NCI-H2227 (cell line): ENCODE results near the gene GRK3.
"Not testable (repeated sequence)": the region's sequence is repeated elsewhere in the genome, so short reads cannot be mapped to it uniquely, and the experiment has no call there.

Source experiments
- DNase-seq: peaks from one replicate; lab custom pipeline; 2025; ENCODE audit not compliant: unreplicated experiment; lab: John Stamatoyannopoulos, UW

Gene GRK3

DNA sequence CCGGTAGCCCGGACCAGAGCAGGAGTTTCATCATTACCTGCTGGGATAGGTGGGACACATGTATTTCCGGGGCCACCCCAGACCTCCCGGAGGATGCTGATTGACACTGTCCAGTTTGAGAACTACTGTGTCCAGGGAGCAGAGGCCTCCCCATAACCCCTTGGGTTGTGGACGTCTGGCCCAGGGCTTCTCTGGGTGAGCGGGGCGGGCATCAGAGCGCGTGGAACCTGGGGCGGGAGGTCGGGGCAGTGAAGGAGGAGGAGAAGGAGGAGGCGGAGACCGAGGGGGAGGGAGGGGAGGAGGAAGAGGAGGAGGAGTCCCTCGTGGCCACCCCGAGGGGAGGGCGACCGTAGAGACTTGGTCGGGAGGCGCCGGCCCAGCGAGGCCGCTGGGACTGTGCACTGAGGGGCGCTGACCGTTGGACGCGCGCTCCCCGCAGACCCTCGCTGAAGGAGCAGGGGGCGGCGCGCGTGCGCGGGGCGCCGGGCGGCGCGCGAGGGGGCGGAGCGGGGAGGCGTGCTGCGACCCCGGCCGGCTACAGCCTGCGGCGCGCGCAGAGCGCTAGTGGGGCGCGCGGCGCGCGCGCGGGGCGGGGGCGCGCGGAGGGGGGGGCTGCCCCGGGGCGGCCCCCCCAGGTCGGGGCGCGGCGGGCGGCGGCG, at the start of gene GRK3:
Gene GRK3, plus strand, starts transcription at position 356 of the 659 bp plus-strand sequence. CDS start 366 bp downstream, outside the sequence.
- peak; percentile 30 for DNase-seq

DNA sequence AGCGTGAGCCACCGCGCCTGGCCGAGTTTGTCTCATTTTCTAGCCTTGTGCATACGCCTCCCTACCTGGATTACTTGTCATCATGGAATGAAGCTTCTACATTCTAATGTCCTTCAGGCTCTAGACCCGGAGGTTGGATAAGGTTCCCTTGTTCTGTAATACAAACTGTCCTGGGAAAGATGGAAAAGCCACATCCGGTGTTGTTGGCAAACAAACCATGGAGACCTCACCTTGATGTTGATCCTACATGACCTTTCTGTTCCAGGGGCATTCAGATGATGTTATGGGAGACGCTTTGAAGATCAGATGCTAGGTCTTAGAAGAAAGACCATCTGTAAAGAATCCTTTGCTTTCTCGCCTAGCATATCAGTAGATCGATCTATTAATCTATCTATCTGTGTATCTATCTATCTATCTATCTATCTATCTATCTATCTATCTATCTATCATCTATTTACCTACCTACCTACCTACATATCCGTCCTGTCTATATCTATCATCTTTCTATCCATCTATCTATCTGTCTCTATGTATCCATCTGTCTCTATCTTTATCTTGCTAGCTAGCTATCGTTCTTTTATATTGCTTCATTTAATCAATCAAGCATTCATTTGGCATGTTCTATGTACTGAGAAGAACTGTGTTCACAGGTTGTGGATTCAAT, 46.3 kb upstream of the GRK3 start:
- DNase-seq = no peak

DNA sequence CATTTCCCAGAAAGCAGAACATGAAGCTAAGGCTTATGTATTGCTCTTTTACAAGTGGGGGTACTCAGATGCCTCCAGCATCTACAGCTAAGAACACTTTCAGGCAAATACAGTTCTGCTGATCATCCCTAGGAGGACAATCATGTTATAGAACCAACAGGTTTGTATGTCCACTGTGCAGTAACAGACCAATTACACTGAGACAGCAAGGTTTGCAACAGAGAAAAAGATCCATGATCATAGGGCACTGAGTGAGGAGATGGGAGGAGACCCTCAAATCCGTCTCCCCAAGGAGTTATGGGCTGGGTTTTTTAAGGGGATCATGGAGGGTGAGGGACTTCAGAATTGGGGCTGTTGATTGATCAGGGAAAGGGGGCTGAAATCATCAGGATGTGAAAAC, 39.1 kb upstream of the GRK3 start:
- DNase-seq = no peak

DNA sequence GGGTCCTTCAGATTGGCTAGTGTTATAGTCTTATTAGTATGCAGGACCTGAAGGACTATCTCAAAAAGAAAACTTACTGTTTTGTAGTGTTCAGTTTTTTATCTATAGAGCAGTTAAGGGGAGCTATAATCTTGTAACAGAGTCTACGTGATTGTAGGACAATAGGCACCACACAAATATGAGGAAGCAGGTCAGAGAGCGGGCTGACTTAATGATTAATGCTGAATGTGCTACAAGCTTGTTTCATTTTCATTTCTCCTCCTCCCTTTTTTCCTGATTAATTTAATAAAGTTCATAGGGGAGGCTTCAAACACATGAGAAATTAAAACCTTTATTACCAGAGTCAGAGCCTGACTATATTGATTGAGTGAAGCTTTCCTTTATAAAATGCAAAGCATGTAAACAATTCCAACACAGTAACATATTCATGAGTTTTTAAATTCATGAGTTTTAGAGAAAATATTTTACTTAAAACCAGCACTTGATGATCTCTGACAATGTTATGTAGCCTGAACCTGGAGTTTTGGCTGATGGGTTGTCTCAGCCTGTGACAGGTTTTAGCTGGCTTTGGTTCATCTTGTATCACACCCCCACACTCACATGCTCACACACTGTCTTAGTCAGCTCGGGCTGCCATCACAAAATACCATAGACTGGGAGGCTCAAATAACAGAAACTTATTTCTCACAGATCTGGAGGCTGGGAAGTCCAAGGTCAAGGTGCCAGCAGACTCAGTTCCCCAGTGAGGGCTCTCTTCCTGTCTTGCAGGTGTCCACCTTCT, 38.5 kb upstream of the GRK3 start:
- not testable (repeated sequence) for DNase-seq

DNA sequence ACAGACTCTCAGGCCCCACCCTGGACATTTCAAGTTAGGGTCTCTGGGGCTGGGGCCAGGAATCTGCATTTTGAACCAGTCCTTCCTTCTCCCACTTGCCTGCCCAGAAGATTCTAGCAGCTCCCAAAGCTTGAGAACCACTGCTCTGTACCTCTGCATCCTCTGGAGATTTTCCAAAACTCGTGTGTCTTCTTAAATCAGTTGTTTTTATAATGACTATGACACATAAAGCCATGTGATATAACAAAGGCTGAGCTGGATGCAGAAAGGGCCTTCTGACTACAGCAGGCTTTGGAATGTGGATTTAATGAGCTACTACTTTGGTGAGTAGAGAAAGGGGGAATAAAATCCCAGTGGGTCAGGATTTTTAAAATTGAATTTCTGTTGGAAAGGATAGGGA, 37.5 kb upstream of the GRK3 start:
- not testable (repeated sequence) for DNase-seq

DNA sequence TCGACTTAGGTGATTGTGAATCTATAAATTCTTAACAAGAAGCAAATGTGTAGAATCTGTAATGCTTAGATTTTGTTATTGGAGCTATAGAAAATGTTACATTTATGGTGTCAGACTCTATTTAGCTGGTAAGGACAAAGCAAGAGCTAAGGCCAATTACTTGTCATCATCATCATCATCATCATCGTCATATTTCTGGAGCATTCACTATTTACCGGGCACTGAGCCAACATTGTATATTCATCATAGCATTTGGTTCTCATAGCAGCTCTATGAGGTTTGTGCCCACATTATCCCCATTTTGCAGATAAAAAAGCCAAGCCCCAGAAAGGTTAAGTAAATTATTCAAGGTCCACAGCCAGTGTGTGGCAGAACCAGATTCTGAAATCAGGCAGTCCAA, 36.4 kb upstream of the GRK3 start:
- not testable (repeated sequence) for DNase-seq

DNA sequence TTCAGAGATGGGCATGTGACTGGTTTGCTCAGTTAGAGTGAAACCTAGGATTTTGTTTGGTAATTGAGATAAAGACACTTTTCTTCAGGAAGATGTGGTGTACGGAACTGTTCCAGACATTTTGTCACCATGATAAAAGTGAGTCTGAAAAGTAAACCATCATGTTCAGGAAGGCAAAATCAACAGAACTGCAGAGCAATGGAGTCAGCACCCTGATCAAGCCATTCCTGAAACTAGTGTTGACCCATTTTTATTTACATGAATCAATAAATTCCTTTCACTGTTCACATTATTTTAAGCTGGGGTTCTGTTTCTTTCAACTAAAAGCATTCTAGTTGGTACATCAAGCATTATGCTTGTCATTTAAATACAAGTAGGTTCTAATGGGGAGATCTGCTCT, 35.4 kb upstream of the GRK3 start:
- not testable (repeated sequence) for DNase-seq

DNA sequence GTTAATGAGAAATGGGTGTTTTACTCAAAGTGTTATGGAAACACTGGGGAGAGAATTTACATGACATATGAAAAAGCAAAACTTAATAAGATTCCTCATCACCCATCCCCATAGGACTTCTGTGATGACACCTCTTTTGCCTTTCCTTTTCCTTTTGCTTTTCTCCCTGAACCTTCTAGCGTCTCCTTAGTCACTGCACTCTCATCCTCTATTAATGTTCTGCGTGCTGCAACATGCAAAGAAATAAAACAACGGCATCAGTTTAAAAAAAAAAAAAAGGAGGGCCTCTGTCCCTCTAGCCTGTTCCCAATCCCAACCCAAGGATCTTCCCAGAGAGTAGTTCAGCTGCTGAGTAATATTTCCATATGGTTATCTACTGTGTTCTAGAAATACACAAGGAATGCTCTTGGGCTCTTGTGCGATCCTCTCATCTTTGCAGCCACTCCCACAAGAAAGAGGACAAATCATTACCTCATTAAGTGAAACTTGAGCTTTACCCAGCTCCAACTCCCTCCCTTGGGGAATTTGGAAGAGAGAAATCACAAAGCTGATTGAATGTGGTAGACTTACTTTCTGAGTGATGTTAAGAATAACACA, 34.8 kb upstream of the GRK3 start:
- not testable (repeated sequence) for DNase-seq

DNA sequence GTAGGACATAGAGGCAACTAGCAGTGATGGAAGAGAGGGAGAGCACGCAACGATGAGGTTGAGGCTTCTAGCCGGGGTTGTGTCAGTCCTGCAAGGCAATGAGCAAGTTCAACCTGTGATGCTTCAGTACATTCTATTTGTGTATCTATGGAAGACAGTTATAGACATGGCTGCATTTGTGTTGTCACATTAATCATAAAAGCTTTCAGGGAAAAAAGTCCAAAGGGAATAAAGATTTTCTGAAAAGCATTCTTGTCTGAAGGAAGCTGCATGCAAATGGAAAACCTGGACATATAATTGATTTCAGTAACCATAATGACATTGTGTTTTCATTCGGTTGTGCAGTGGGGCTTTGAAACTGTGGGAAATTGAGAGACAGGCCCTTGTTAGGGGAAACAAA, 32.8 kb upstream of the GRK3 start:
- DNase-seq = not testable (repeated sequence)

DNA sequence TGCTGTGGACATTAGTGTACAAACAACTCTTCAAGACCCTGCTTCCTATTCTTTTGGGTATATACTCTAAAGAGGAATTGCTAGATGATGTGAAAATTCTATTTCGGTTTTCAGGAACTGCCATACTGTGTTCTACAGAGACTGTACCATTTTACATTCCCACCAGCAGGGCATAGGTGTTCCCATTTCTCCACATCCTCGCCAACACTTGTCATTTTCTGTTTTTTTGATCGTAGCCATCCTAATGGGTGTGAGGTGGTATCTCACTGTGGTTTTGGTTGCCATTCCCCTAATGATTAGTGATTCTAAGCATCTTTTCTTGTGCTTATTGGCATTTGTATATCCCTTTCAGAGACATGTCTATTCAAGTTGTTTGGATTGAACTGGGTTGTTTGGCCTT, 29.8 kb upstream of the GRK3 start:
- no peak for DNase-seq

DNA sequence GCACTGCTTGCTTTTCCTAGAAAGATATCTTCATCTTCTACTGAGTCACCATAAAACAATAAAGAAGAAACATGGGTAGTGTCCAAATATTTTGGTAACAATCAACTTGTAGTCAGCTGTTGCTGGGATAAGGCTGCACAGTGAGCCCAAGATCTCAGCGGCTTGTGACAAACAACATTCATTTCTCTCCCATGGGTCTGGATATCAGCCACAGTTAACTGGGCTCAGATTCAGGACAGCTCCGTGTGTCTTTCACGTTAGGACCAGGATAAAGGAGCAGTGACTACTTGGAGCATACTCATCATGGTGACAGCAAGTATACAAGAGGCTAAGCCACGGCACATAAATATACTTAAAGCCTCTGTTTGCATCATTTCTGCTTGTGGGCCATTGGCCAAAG, 27.9 kb upstream of the GRK3 start:
- no peak for DNase-seq

DNA sequence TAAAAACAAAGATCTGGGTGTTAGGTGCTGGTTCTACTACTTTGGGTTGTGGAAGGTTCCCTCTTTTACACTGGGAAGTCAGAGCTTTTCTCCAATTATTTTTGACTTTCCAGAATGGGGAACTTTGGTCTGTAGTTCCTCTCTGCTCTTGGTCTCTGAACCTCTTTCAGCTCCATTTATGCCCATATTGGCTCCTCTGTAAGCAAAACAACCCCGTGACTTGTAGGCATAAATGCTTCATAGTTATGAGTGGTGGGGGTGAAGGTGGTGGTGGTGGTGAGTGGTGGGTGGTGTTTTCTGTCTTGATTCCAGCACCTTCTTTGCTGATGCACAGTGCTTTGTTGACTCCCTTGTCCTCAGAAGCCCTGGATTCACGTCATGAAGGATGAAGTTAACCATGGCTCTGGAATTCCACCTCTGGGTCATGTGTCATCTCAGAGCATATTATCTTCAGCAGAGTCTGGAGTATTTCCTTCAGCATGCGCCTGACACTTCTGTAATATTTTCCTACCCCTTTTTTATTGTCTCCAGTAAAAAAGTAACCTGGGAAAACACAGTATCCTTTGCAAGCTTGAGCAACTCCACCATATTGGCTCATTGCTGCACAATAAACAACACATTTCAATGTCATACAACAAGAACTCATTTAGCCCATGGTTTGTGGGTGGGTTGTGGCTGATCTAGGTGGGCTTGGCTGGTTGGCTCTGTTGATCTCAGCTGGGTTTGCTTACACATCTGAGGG, 24.1 kb upstream of the GRK3 start:
- DNase-seq = no peak

DNA sequence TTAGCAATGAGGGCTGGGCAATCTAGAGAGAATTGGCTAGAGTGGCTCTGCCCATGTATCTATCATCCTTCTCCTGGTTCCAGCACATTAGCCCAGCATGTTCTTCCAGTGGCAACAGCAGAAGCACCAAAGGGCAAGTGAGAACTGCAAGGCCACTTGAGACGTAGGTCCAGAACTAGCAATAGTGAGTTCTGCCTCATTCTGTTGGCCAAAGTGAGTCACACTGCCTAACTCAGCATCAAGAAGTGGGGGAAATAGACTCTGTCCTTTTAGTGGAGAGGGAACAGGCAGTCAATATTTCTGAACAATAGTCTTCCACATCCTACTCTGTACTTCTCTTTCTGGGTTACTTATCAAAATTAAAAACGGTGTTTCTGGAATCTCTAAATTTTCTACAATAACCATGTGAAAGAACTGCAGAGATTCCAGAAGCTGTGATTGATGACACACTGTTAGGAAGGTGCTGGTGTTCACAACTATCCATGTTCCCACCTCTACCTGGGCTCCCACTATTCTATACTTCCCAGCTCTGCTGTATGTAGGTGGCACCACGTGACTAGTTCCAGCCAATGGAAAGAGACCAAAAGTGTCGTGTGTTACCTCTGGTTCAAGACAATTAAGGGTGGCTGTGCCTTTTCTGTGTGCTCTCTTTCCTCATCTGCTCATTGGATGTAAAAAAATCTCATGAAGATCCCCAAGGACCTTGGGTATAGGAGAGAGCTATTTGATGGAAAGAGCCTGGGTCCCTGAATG, 23.4 kb upstream of the GRK3 start:
- DNase-seq = no peak

DNA sequence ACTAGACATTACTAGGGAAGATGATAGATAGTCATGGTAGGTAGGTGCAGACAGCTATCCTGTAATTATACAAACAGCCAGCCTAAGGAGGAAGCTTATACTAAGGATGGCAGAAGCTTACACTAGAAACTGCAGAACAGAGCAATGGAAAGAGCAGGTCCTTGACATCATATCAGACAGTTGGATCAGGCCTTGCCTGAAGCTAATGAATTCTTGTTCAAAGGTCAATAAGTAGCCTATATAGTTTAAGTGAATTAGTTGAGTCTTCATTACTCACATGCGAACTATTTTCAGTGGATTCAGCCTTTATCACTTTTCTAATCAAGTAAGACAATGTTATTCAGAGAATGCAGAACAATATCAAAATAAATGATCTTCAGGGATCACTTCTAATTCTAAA, 22.3 kb upstream of the GRK3 start:
- no peak for DNase-seq

DNA sequence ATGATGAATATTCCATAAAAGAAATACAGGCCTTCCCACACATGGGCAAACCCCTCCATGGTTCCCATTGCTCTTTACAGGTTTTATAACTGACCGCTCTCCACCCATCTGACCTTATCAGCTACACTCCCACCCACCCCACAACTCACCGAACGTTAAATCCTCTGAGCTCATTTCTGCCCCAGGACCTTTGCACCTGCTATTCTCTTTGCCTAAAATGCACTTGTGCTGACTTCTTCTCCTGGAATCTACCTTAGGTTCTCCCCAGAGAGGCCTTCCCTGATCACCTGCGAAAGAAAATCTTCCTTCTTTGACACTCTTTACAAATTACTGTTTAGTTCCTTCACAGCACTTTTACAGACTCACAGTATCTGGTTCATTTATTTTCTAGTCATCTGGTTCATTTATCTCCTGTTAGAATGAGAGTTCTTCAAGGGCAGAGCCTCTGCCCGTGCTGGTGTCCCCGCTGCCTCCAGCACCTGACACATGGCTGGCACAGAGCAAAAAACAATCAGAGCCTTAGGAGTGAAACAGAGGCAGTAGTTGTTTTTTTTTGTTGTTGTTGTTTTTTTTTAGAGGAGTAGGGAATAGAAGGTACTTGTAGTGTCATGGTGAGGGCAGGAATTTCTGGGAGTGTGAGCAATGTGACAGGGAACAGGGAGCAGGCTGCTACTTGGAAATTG, 21.6 kb upstream of the GRK3 start:
- no peak for DNase-seq

DNA sequence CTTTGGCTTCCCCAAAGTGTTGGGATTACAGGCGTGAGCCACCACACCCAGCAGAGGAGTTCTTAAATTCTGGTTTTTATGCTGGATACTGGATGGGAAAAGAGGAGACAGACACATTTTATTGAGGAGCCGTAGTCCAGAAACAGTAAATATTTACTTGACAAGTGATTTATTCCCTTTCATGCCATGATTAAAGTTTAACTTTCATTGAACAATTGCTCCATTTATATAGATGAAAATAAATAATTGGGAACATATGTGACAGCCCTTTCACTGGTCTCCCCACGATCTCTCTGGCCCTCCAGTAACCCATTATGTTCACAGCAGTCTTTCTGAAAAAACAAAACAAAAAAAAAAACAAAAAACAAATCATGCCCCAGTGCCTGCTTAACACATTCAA, 19.3 kb upstream of the GRK3 start:
- DNase-seq = no peak

DNA sequence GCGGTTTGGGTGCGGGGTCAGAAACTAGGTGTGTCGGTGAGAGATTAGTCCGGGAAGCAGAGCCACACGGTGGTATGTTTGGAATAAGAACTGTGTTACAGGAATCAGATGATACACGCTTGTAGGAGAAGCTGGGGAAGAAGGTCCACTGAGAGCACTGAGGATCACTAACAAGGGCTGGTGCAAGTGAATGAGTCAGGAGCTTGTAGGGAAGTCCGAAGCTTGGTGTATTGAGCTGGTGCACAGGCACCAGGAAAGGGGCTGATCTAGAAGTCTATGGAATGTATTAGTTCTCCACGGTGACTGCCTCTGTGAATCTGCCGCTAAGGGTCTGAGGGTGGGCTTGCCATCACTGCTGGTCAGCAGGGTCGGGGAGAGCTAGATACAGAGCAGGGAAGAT, 18.8 kb upstream of the GRK3 start:
- no peak for DNase-seq

DNA sequence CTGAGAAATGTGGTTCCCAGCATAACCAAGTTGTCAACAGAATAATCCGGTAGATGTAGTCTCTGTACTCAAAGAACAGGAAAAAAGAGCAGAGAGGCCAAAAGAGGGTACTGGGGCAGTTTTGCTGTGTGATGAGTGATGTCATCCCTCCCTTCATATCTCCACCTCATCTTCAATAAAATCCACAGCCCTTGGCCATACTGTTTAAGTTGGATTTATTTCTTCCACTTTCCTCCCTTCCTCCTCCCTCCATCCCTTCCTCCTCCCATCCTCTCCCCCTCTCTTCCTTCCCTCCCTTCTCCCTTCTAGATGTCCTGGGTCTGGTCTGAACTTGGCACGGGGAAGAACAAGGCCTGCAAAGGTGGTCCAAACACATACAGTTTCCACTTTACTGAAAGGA, 18.2 kb upstream of the GRK3 start:
- DNase-seq = no peak

DNA sequence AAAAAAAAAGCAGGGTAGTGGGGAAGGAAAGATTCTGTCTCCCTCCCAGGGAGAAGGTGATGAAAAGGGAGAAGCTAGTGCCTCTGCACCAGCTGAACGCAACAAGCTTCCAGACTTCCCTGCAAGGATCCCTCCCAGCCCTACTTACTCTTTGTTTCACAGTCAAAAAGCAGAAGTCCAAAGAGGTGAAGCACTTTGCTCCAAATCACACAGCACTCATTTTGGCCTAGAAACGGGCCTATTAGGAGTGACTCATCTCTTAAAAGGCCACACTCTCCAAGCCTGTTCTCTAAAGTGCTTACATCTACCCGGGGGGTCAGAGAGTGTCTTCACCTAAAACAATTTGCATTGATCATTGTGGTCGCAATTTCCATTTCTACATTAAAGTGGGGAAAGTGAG, 17.7 kb upstream of the GRK3 start:
- no peak for DNase-seq
